HG02798 (cell line): Measurements from ENCODE around the gene PRSS27.

Experiments
- ATAC-seq: cut with Tn5 transposase; IDR thresholded peaks from one replicate; pipeline ENCODE4 v1.9.1; 2021; ENCODE audit warnings: mild to moderate bottlenecking; ENCODE audit not compliant: unreplicated experiment, poor library complexity

Gene PRSS27

DNA sequence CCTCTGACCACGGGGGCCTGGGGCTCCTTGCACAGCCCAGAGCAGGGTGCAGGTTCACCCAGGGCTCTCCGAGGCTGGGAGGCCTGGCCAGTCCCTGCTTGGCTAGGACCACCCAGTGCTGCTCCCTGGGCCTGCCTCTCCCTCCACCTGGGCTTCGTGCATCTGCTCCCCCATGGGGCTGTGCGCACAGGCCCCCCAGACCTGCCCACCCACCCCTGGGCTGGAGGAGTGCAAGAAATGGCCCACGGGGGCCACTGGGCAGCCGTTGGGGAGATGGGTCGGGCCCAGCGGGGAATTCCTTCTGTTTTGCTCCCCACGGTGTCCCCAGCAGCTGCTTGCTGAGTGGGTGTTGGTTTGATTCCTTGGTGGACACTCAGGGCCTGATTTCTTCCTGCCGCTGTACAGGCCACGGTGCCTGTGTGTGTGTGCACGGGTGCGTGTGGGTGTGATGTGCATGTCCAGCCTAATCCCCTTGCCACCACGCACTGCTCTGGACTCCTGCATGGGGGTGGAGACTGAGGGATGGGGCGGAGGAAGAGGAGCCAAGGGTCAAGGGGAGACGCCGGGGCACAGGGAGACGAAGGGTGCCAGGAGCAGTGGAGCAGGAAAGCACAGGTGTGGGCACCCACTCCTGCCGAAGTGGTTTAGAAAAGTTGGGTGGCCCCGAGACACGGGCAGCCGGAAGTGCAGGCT, 8.5 kb downstream of the PRSS27 start:
- ATAC-seq: no peak

DNA sequence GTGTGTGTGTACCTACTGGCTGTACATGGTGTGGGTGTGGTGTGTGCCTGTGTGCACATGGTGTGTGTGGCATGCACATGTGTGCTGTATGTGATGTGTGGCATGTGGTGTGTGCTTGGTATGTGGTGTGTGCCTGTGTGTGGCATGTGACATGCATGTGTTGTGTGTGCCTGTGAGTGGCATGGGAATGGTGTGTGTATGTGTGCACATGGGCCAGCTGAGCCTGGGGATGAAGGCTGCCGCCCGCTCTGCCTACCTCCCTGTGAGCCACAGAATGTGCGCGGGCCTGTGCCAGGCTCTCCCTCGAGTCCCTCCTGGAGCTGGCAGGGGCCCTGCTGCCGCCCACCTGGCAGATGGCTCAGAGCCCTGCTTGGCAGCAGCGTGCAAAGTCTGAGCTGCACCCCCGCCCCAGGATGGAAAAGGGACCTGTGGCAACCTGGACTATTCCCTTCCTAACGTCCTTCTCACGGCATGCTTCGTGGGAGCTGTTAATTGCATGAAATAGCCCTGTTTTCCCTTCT, 9.3 kb downstream of the PRSS27 start:
- ATAC-seq: no peak

DNA sequence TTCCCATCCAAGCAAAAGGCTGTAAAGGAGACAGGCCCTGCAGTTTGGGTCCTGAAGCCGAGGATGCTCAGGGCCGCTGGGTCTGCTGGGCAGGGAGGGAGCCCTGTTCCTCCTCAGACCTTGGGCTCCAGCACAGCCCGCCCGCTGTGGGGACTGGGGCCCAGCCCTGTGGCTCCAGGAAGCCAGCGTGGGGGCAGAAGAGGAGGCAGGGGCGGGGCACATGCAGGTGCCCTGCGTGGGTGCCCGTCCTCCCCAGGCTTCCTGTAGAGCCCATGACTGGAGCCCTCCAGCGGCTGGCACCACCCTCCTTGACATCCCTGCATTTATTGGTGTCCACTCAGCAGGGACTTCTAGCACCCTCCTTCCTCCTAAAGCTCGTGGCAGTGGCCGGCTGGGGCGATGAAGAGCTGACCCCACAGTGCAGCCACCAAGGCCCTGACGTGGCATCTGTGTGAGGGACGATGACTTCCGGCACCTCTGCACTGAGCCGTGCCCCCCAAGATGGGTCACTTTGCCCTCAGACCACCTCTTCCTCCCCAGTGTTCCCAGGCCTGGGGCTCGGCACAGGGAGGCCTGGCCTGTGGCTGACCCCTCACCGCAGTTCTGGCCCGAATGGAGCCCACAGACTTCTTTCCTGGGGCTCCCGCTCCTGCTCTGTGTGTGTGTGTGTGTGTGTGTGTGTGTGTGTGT, 9.9 kb downstream of the PRSS27 start:
- ATAC-seq: no peak

DNA sequence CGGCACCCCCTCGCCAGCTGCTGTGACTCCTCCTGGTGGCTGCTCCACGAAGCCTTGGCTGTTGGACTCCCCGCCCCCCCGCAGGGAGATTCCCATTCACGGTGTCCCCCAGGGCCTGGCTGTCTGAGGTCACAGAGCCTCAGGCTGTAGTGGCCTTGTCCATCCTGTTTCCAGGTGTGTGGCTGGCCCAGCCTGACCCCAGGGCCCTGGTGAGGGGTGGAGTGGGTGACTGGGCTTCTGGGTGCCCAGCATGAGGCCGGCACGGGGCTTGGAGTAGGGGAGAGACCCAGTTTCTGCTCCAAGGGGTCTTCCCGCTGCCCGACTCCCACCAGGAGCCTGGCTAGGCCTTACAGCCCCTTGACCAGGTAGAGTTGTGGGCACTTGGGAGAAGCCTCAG, 10.4 kb downstream of the PRSS27 start:
- ATAC-seq: no peak

DNA sequence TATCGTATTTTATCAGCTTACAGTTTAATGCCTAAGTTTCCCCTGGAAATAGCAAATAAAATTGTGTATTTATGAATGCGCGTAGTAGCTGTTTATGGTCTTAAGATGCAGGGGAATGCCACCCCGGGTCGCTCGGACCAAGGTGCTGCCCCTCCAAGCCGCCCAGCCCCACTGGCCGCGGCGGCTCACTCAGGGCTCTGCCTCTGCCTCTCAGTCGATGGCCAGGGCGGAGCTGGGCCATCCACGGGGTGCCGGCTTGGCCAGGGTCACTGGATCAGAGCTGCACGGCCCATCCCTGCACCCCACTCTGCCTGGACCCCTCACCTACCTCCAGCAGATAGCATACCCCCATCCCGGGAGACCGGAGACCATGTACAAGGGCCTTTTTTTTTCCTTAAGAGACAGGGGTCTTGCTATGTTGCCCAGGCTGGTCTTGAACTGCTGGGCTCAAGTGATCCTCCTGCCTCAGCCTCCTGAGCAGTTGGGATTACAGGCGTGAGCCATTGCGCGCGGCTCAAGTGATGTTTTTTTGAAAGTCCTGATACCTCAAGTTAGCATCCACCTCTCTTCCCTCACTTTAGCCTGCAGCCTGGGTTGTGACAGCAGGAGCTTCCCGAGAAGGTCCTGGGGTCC, 11.0 kb downstream of the PRSS27 start:
- ATAC-seq: no peak

DNA sequence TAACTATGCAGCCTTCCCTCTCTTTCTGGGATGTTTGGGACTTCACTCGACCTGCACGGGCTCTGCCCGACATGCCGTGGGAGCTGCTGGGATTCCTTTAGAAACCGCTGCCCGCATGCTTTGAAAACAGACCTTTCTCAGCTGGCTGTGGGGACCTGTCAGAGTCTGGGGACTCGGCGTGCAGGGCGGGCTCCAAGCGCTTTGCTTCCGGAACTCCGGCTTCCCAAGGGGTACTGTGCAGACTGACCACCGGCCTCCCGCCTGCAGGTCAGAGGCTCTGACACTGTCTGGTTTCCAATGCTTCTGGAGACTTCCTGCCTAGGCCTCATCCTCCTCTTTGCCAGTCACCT, 11.8 kb downstream of the PRSS27 start:
- no peak for ATAC-seq

DNA sequence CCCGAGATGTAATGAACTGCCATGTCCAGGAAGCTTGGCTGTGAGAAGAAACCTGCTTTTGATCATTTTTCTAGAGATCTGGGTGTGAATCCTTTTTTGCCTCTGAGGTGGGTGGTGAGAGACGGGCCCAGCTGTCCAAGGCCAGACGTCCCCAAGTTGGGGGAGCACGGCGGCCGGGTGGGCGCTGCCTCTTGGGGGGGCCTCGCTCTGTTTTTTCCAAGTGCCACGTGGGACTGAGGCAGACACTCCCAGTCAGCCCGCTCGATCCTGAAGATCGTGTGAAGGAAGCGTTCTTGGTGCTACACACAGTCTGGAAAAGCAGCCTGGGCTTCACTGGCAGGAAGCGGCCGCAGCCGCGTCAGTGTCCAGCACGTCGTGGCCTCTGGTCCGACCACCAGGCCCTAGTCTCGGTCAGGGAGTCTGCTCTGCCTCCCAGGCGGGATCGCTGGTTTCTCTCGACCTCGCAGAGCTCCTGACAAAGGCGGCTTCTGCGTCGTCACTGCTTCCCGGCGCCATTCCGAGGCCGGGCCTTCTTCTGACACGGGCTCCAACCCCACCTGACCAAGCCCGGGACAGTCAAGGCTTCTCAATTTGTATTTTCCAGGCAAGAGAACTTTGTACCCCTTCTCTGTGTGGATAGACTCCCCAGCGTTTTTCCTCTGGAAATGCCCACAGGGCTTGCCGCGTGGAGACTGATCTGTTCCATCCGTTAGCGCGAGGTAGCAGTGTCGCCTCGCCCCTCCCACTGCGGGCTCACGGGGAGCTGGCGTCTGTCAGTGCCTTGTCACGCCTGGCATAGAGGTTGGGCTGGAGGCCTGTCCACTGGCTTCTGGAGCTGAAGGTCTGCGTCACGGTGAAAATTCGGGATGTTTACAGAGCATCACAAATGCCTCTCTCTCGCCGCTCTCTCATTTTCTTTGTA, 12.4 kb downstream of the PRSS27 start:
- ATAC-seq: no peak

DNA sequence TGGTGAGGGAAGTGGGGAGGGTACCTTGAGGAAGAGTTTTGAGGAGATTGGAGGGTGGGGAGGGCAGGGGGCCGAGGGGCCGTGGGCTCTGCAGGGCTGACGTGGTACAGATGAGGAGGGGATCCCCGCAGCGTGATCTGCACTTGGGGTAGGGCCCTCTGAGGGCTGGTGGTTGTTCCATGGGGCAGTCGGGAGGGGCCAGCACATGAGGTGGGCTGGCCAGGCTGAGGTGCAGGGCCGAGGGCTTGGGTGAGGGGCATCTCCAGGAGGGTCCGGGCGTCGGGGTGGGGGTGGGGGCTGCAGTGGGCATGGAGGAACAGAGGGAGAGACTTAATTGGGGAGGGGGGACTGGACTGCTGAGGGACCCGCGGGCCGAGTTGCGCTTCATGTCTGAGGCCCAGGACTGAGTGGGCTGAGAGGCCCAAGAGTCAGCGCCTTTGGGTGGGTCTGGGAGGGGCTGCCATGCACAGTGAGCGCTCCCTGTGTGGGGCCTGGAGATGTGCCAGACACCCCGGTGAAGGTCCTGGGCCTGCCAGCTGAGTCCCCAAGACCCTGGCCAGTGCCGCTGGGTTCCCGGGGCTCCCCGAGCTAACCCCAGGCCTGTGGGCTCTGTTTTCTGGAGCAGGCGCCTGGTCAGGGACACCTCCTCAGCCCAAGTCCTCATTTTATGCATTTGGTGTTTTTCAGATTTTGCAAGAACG, 13.3 kb downstream of the PRSS27 start:
- no peak for ATAC-seq

DNA sequence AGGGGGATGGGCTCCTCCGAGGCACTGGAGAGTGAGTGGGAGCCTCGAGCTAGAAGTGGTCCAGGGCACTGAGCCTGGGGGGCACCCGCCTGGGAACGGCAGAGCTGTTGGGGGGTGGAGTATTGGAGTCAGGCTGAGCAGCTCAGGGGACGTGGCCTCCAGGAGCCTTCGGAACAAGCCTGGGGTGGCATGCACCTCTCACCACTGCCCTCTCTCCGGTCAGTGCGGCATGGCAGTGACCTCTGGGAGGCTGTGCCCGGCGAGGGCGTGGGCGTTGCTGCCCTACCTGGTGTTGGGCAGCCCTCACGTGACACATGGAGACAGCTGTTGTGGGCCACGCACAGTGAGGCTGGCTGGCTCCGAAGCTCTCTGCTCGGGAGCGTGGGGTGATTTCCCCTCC, 13.9 kb downstream of the PRSS27 start:
- ATAC-seq: no peak

DNA sequence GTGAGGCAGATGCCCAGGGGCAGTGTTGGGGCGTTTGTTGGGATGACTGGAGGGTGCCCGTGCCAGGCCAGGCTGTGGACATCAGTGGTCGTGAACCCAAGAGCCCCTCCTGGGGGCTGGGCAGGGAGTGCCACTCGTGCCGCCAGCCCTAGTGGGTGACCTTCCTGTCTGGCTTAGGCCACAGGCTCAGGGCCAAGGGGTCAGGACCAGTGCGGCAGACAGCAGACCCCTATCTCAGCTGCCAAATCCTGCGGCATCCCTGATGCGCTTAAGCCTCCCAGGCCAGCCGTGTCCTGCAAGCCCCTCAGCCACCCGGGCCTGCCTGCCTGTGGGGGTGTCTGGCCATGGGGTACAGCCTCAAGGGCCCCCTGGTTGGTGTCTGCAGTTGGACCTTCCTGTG, 14.7 kb downstream of the PRSS27 start:
- ATAC-seq: no peak

DNA sequence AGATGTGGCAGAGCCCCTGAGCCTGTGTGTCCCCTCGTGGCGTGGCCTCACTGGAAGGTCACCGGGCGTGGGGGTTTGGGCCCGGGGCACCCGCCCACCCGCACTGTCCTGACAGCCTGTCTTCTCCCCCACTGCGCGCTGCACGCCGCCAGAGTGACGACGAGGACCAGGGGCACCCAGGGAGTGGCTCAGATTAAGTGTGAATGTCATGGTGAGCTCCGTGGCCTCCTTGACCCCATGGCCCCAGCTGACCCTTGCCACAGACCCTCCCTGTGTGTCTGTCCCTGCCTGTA, 15.1 kb downstream of the PRSS27 start:
- ATAC-seq: no peak

DNA sequence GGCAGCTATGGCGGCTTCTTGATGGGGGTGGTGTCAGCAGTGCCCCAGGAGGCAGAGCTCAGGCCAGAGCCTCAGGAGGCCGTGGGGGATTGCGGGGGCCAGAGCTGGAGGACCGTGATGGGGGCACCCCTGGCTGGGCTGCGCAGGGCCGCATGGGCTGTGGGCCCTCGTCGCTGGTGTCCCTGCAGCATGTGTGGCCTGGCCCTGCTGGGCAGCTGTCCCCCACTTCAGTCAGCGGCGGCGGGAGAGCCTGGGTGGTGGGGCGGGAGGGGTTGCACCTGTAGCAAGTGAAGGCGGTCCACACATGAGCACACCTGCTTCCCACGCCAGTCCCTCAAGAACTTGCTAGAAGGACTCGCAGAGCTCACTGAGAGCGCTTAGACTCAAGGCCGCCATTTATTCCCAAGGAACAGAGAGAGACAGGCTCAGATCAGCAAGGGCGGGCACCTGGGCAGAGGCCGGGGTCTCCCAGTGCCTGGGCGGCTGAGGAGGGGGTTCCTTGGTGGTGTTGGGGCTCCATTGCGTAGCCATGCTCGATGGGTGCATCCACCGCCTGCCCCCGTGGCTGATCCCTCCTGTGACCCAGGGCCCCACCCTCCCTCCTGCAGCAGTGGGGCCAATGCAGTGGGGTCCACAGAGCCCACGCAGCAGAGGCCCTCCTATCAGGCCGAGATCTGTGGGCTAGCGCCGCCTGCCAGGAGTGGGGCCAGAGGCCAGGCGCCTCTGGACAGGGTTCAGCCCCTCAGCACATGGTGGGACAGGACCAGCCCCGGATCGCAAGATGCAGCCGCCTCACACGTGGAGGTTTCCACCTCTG, 15.7 kb downstream of the PRSS27 start:
- ATAC-seq: no peak

DNA sequence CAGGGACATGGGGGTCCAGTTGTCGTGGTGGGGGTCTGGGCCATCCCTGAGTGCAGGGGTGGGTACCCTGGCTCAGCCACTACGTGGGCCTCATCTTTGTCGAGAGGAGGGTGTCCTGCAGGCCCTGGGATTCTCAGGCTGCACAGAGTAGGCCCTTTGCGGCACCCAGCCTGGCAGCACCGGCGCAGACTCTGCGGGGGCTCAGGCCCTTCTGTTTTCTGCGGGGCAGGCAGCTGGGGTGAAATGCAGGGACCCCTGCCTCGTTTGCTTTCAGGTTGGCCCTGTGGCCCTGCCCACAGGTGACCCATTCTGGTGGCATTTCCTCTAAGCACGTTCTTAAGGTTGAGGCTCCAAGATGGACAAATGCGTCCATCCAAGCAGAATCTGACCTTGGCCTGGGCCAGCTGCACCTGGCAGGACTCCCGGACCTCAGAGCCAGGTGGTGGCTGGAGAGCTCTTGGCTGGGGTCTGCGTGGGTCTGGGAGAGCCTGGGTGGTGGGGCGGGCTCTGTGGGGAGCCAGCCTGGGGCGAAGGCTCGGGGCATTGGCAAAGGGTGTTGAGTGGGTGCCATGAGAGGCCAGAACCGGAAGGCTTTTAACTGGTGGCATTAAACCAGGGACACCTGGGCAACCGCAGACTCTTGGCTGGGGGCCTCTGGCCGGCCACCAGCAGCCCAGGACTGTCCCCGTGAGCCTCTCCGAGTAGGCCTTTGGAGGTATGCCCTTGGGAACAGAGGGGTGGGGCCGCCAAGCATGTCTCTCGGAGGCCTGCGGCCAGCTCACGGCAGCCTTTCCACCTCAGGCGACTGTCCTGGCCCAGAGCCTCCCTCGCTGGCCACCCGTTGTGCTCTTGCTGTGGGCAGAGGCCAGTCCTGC, 16.9 kb downstream of the PRSS27 start:
- no peak for ATAC-seq

DNA sequence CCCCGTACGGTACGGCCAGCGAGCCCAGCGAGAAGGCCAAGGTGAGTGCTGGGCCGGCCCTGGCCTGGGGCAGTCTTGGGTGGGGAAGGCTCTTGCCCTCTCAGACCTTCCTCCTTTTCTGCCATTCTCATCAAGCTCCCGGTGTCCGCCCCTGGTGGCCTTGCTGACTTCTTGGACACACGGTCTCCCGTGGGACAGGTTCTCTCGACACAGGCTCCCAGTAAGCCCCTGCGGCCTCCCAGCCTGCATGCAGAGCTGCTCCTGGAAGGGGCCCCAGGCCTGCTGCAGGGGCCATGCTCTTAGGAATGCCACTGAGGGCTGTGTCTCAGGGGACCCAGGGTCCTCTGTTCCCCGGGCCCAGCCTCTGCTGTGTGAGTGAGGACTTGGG, 17.6 kb downstream of the PRSS27 start:
- no peak for ATAC-seq

DNA sequence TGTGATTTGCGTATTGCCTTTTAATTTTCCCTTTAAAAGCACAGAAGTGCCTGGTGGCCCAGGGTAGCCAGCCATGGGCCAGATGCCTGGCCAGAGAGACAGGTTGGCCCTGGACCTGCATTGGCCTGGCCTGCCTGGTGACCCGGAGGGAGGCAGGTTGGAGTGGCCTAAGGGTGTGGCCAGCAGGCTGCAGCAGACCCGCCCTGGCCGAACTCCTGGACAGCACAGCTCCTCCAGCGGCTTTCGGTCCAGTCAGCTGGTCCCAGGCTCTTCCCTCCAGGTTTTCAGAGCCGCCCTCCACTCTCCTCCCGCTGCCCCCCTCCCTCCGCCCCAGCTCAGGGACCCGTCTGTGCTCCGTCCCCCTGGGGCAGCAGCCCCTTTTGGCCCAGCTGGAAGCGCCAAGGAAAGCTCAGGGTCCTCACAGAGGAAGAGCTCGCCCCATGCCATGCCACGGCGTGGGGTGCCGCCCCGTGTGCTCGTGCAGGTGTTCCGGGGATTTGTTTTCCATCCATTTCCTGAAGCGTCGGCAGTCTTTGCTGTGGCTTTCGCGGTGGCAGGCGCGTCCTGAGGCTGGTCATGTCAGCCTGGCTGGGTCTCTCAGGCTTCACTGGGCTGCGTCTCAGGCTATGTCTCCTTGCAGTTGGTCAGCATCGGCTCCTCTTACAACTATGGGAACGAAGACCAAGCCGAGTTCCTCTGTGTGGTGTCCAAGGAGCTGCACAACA, 18.1 kb downstream of the PRSS27 start:
- ATAC-seq: no peak

DNA sequence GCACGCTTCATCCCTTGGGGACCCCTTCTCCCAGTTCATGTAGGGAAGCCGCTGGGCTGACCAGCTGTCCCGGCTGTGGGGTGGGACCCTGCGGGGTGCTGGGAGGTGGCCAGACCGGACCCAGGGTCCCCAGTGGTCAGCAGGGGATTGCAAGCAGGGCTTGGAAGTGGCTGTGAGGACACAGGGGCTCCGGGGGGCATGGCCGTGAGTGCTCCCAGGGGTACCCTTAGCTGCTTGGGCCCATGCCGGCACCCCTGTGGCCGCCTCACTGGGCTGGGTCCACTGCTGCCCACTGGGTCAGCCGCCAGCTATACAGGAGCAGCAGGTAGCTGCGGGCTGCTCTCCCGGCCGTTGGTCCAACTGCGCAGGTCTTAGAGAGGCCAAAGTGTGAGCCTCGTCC, 18.8 kb downstream of the PRSS27 start:
- ATAC-seq: no peak

DNA sequence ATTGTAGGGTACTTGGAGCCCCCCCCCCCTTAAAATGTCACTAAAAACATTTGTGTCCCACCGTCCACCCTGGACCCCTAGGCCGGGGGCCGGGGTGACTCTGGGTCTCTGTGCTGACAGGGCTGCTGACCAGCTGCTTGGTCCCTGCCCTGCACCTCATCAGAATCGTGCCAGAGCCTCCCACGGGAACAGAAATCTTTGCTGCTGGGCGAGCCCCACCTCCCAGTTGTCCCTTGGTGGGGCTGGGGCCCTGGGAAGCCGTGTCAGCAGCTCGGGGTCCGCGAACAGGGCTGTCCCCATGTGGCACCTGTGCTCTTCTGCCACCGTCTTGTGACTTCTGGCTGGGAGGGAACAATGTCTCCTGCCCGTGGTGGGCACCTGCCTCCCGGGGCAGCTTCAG, 19.2 kb downstream of the PRSS27 start:
- ATAC-seq: no peak
